ENCODE results near the gene GPC6.

- TF ChIP-seq POLR2AphosphoS5 (IDR thresholded peaks at IDR 0.05; ENCODE audit: low read depth, low read length) (no peak), TAF1 (IDR thresholded peaks at IDR 0.05; ENCODE audit: borderline replicate concordance, low read depth, low read length) (no peak)
Measured at GRCh38 chr13:93771782-93772181, 545.2 kb downstream of the GPC6 start.
